ENCODE data around the gene IL25.

DNA sequence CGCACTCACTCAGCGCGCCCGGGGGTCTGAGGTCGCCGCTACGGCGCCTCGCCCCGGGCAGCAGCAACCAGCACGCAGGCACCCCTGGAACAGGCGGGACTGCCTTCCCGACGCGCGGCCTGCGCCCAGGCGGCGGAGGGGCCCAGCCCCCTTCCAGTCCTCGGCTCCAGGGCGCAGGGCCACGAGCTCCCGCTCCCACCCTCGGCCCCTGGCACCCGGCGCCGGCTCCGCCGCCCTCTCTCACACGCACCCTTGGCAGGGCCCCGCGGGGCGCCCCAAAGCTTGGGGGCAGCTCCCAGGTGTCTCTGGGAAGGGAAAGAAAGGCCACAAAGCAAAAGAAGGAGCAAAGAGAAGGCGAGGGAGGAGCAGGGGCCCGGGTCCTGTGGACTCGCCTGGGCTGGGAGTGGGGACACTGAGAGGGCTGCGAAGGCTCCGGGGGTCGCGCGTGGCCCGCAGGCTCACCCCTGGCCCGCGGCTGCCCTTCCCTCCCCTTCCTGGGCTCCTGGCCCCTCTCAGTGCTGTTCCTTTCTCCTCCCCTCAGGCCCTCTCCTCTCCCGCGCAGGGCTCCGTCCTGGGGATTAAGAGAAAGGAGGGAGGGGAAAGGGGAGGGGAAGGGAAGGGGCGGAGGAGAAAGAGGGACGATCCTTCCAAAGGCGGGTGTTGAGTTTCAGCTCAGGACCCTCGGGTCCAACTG lies 6.7 kb upstream of the IL25 start:
- TF ChIP-seq ZNF70 (CRISPR knock-in tag; IDR thresholded peaks at IDR 0.05) (no peak), ARNTL (CRISPR knock-in tag; IDR thresholded peaks at IDR 0.05; ENCODE audit: borderline replicate concordance, low read depth) (no peak), GLIS3 (CRISPR knock-in tag; IDR thresholded peaks at IDR 0.05) (no peak), BACH2 (CRISPR knock-in tag; IDR thresholded peaks at IDR 0.05; ENCODE audit: borderline replicate concordance) (no peak)
- TF ChIP-seq, protein P1, sequence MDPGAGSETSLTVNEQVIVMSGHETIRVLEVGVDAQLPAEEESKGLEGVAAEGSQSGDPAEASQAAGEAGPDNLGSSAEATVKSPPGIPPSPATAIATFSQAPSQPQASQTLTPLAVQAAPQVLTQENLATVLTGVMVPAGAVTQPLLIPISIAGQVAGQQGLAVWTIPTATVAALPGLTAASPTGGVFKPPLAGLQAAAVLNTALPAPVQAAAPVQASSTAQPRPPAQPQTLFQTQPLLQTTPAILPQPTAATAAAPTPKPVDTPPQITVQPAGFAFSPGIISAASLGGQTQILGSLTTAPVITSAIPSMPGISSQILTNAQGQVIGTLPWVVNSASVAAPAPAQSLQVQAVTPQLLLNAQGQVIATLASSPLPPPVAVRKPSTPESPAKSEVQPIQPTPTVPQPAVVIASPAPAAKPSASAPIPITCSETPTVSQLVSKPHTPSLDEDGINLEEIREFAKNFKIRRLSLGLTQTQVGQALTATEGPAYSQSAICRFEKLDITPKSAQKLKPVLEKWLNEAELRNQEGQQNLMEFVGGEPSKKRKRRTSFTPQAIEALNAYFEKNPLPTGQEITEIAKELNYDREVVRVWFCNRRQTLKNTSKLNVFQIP (CRISPR knock-in tag; IDR thresholded peaks at IDR 0.05; ENCODE audit: borderline replicate concordance, low read depth): no peak
